ENCODE measurements around the gene LCN10. TPM values are rescaled to one million over a fixed set of nuclear protein-coding genes. Genes with fewer than 3 reads are reported as not detected.
A peak's percentile ranks its signal among the peaks of the same experiment; 100 is the strongest.
"Not testable (repeated sequence)": the region's sequence is repeated elsewhere in the genome, so short reads cannot be mapped to it uniquely, and the experiment has no call there.

The LCN10 gene
- total RNA-seq, 2 donors from 2014 or later, result 0.91 to 1.1 TPM

DNA sequence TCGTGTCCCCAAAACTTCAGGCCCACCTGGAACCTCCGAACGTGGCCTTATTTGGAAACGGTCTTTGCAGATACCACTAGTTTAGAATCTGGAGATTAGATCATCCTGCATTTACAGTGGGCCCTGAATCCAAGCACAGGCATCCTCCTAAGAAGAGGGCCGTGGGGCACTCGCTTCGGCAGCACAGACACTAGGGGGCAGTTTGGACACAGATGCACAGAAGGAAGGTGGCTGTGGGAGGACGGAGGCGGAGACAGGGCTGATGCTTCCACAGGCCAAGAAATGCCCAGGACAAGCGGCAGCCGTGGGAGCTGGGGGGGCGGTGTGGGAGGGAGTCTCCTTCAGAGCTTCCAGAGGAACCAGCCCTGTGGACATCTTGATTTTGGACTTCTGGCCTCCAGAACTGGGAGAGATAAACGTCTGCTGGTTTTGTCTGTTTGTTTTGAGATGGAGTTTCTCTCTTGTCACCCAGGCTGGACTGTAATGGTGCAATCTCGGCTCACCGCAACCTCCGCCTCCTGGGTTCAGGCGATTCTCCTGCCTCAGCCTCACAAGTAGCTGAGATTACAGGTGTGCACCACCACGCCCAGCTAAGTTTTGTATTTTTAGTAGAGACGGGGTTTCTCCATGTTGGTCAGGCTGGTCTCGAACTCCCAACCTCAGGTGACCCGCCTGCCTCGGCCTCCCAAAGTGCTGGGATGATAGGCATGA is 18.2 kb upstream of the LCN10 start:
- H3K4me1 Mint-ChIP-seq; H3K27ac ChIP-seq (ENCODE audit: low read depth, low read length); H3K9me3 ChIP-seq (ENCODE audit: control insufficient read depth, low read length); H3K4me3 Mint-ChIP-seq; H3K9me3 Mint-ChIP-seq; H3K27me3 Mint-ChIP-seq (ENCODE audit: insufficient read depth); H3K27ac Mint-ChIP-seq; H3K27me3 ChIP-seq (ENCODE audit: control insufficient read depth, insufficient read depth, low read length, poor library complexity, severe bottlenecking); H3K4me3 ChIP-seq (ENCODE audit: low read length); H3K36me3 ChIP-seq (ENCODE audit: control insufficient read depth, insufficient read depth, low read length); H3K4me1 ChIP-seq (ENCODE audit: control insufficient read depth, insufficient read depth, low read length); H3K9ac ChIP-seq (ENCODE audit: extremely low read depth, low read length, poor library complexity, severe bottlenecking); H3K36me3 Mint-ChIP-seq (ENCODE audit: low read depth): not testable (repeated sequence)
- TF ChIP-seq, protein P1, sequence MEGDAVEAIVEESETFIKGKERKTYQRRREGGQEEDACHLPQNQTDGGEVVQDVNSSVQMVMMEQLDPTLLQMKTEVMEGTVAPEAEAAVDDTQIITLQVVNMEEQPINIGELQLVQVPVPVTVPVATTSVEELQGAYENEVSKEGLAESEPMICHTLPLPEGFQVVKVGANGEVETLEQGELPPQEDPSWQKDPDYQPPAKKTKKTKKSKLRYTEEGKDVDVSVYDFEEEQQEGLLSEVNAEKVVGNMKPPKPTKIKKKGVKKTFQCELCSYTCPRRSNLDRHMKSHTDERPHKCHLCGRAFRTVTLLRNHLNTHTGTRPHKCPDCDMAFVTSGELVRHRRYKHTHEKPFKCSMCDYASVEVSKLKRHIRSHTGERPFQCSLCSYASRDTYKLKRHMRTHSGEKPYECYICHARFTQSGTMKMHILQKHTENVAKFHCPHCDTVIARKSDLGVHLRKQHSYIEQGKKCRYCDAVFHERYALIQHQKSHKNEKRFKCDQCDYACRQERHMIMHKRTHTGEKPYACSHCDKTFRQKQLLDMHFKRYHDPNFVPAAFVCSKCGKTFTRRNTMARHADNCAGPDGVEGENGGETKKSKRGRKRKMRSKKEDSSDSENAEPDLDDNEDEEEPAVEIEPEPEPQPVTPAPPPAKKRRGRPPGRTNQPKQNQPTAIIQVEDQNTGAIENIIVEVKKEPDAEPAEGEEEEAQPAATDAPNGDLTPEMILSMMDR (conservative IDR thresholded peaks at IDR 0.05), result peak; percentile 73
- 81% methylated on average over 20 to 22 of the region's 22 CpGs for WGBS, 2 experiments (ENCODE audit: insufficient coverage in 1 of 2, insufficient read length in 1 of 2)
- DNase-seq, result peak; percentile 86

GRCh38 chr9:136760424-136760823 is 17.7 kb upstream of the LCN10 start:
- TF ChIP-seq, protein P1 (conservative IDR thresholded peaks at IDR 0.05), result no peak
- no peak overlapping the region for H3K27ac Mint-ChIP-seq

GRCh38 chr9:136759436-136760325 is 16.9 kb upstream of the LCN10 start:
- no peak overlapping the region for H3K9ac ChIP-seq (ENCODE audit: extremely low read depth, low read length, poor library complexity, severe bottlenecking)
- no peak overlapping the region for H3K4me3 ChIP-seq (ENCODE audit: low read length)
- DNase-seq, result no peak
- WGBS, 2 experiments (ENCODE audit: insufficient coverage in 1 of 2, insufficient read length in 1 of 2), result 89 to 90% methylated on average over 12 to 27 of the region's 27 CpGs
- H3K9me3 ChIP-seq (ENCODE audit: control insufficient read depth, low read length), result no peaks in the 10 kb centered on the region
- no peaks in the 10 kb centered on the region for H3K27me3 ChIP-seq (ENCODE audit: control insufficient read depth, insufficient read depth, low read length, poor library complexity, severe bottlenecking)
- H3K27ac Mint-ChIP-seq, result no peak overlapping the region
- TF ChIP-seq, protein P1 (conservative IDR thresholded peaks at IDR 0.05), result no peak
- peaks cover 2% of the 10 kb centered on the region for H3K36me3 Mint-ChIP-seq (ENCODE audit: low read depth)
- no peak overlapping the region for H3K4me3 Mint-ChIP-seq
- no peaks in the 10 kb centered on the region for H3K27me3 Mint-ChIP-seq (ENCODE audit: insufficient read depth)
- H3K9me3 Mint-ChIP-seq, result peaks cover 12% of the 10 kb centered on the region
- H3K4me1 ChIP-seq (ENCODE audit: control insufficient read depth, insufficient read depth, low read length), result no peaks in the 10 kb centered on the region
- no peaks in the 10 kb centered on the region for H3K36me3 ChIP-seq (ENCODE audit: control insufficient read depth, insufficient read depth, low read length)
- H3K27ac ChIP-seq (ENCODE audit: low read depth, low read length), result no peak overlapping the region
- no peaks in the 10 kb centered on the region for H3K4me1 Mint-ChIP-seq

More at GRCh38 chr9:136760424-136760823, 17.7 kb upstream of the LCN10 start:
- Mint-ChIP-seq H3K9me3 (peaks cover 10% of the 10 kb centered on the region), H3K36me3 (ENCODE audit: low read depth) (peaks cover 1% of the 10 kb centered on the region), H3K4me3 (no peak overlapping the region), H3K4me1 (no peaks in the 10 kb centered on the region), H3K27me3 (ENCODE audit: insufficient read depth) (no peaks in the 10 kb centered on the region)
- Histone ChIP-seq H3K27me3 (ENCODE audit: control insufficient read depth, insufficient read depth, low read length, poor library complexity, severe bottlenecking) (no peaks in the 10 kb centered on the region), H3K27ac (ENCODE audit: low read depth, low read length) (no peak overlapping the region), H3K9me3 (ENCODE audit: control insufficient read depth, low read length) (no peaks in the 10 kb centered on the region), H3K36me3 (ENCODE audit: control insufficient read depth, insufficient read depth, low read length) (no peaks in the 10 kb centered on the region), H3K4me3 (ENCODE audit: low read length) (no peak overlapping the region), H3K9ac (ENCODE audit: extremely low read depth, low read length, poor library complexity, severe bottlenecking) (no peak overlapping the region), H3K4me1 (ENCODE audit: control insufficient read depth, insufficient read depth, low read length) (no peaks in the 10 kb centered on the region)
- 91 to 93% methylated on average over 25 of the region's 25 CpGs for WGBS, 2 experiments (ENCODE audit: insufficient coverage in 1 of 2, insufficient read length in 1 of 2)
- no peak for DNase-seq
